Stimulated activated CD4-positive, alpha-beta T cell treated with anti-CD3 and anti-CD28 coated beads, TNF-alpha, amount 100 ng/mL, for 4 hours (primary cell): ENCODE results near the gene PITX3.

Source experiments
- DNase-seq, 3 experiments: peaks; one replicate each; pipeline ENCODE4 v3.0.0-alpha.2; 2020; ENCODE audit warnings: low read depth in 3 of 3

Gene PITX3

DNA sequence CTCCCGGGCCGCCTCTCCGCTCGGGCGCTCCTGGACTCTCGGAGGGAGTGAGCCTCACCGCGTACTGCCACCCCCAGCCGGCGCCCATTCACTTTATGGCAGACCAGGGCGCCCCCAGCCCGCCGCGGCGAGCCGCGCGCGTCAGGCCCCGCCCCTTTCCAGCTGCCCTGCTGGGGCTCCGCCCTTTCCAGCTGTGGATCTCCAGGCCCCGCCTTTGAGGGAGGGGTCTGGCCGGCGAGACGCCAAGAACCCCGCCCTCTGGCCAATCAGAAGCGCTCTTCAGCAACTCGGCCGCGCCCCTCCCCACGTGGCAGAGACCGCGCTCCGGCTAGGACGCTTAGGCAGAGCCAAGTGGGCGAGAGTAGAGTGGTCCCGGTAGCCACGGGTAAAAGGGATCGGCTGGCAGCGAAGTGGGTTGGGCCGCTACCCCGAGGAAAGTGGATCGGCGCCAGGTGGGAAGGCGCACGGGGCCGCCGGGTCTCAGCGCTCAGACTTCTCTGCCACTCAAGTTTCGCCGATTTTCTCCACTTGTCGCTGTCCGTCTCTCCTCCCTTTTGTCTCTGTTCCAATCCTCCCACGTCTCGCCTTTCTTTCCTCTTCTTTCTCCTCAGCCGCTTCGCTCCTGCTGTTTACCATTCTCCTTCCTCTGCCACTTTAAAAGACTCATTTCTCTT lies at the start of gene PITX3:
Gene PITX3 (minus strand): TSS at position 69 of the 674 bp plus-strand sequence. CDS start 9,432 bp downstream, outside the sequence.
- peak; percentile 74 to 78 (median 76) for DNase-seq

DNA sequence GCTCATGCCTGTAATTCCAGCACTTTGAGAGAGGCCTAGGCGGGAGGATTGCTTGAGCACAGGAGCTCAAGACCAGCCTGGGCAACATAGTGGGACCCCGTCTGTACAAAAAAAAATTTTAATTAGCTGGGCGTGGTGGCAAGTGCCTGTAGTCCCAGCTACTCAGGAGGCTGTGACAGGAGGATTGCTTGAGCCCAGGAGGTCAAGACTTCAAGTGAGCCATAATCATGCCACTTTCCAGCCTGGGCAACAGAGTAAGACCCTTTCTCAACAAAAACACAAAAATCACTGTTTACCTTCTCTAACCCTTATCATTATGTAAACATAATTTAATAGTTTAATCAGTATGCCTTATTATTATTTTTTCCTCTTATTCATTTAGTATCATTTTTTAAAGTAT lies 48.5 kb upstream of the PITX3 start:
- no peak for DNase-seq

GRCh38 chr10:102289356-102289755 lies 48.0 kb upstream of the PITX3 start:
- DNase-seq, result no peak

- DNase-seq, result no peak
These were observed 46.7 kb upstream of the PITX3 start for GRCh38 chr10:102287991-102288390.

- no peak for DNase-seq
These were observed 46.2 kb upstream of the PITX3 start for GRCh38 chr10:102287538-102287937.

DNA sequence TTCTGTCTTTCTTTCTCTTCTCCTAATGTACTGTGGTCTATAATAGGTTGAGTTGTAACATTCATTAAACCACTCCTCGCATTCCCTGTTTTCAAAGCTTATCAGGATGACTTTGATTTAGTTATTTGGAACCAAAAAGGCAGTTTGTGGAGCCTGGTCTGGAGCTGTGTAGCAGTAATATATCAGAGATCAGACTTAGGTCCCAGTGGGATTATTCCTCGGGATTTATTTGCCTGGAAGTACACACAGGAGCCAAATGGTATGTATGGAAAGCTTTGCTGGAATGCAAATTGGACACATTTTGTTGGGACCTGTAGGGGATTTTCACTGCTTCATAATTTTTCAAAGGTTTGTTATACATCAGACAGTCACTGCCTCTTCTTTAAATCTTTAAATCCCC lies 44.9 kb upstream of the PITX3 start:
- no peak for DNase-seq

- no peak for DNase-seq
These were observed 43.8 kb upstream of the PITX3 start for GRCh38 chr10:102285133-102285532.

- DNase-seq, result no peak
These were observed 43.2 kb upstream of the PITX3 start for GRCh38 chr10:102284531-102284930.

- no peak for DNase-seq
These were observed 42.6 kb upstream of the PITX3 start for GRCh38 chr10:102283890-102284289.

DNA sequence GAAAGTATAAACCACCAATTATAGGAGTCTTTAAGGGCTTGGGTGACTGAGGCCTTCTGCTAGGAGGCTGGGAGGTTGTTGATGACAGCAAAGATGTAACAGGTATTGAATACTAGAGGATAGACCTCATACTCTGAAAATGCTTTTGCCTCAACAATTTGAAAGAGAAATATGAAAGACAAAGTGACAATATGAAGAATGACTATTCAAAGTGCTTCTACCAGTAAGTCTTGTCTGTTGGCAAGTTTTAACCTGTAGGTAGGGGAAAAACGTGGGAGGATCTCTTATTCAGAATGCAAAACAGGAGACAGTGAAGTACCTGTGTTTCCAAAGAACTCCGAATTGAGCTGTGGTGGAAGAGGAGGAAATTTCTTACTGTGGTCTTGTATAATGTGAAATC lies 42.2 kb upstream of the PITX3 start:
- DNase-seq, result no peak

DNA sequence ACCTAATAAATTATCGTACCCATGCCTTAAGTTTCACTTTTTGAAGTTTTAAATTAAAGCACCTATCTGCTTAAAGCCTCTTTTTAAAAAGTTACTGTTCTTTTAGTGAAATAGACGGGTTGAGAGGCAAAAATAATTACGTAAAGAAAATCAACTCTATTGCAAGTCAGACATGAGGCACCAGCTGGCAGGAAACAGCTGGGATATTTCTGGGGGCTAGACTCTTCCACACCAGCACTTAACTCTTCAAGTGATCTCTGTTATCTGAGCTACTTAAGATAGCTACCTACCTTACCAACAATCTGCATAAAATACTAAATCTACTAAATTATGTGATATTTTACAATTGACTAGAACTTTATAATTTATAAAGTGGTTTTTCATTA lies 39.8 kb upstream of the PITX3 start:
- no peak for DNase-seq

GRCh38 chr10:102280397-102281101 lies 39.2 kb upstream of the PITX3 start:
- no peak for DNase-seq

DNA sequence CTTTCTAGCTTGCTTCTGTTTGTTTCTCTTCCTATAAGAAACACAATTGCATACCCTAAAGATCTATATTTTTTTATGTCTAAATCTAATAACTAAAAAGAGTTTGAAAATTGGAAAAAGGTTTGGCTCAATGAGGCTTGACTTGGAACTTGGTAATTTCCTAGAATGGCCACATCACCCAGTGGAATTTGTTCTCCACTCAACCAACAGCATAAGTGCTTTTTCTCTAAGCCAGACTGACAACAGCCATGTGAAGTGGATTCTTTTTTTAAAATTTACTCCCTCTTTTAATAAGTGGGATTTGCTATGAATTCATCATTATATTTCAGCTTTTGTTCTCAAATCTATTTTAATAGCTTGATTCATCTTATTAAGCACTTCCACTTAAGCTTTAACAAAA lies 37.8 kb upstream of the PITX3 start:
- no peak for DNase-seq

GRCh38 chr10:102275343-102275742 lies 34.0 kb upstream of the PITX3 start:
- no peak for DNase-seq

GRCh38 chr10:102274062-102274461 lies 32.8 kb upstream of the PITX3 start:
- no peak for DNase-seq

- no peak for DNase-seq
These were observed 27.7 kb upstream of the PITX3 start for GRCh38 chr10:102269017-102269416.

DNA sequence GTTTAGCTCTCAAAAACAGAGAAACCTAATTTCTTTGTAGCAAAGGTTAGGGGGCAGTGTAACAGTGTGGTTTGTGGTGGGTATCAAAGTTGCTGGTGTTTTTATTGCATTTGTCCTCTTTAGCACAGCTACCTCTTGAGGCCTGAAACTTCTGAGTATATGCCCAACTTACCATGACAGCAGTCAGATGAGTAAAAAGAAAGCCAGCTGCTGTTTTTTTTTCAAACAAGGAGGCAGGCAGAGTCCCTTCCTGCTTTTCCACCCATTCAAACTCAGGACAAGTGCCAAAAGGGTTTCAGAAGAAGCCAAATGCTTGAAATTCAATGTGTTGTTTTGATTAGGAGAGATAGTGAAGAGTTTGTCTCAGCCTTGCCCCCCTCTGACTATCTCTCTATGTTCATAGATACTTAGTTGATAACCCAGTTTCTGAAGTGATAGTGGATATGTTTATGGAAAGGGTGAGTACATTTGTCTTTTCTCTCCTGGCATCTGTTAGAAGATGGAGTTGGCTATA lies 27.1 kb upstream of the PITX3 start:
- DNase-seq, result no peak

- DNase-seq, result no peak
These were observed 26.4 kb upstream of the PITX3 start for GRCh38 chr10:102267748-102268147.

- no peak for DNase-seq
These were observed 25.4 kb upstream of the PITX3 start for GRCh38 chr10:102266670-102267069.

- DNase-seq, result no peak
These were observed 23.1 kb upstream of the PITX3 start for GRCh38 chr10:102264371-102264770.

- DNase-seq, result no peak
These were observed 21.5 kb upstream of the PITX3 start for GRCh38 chr10:102262744-102263370.

DNA sequence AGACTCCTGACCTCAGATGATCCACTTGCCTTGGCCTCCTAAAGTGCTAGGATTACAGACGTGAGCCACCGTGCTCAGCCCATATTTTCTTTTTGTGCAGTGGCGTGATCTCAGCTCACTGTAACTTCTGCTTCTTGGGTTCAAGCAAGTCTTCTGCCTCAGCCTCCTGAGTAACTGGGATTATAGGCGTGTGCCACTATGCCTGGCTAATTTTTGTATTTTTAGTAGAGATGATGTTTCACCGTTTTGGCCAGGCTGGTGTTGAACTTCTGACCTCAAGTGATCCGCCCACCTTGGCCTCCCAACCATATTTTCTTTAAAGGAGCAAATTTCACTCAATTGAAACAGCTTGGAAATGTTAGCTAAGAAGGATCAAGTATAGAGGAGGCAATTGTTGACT lies 20.5 kb upstream of the PITX3 start:
- no peak for DNase-seq

DNA sequence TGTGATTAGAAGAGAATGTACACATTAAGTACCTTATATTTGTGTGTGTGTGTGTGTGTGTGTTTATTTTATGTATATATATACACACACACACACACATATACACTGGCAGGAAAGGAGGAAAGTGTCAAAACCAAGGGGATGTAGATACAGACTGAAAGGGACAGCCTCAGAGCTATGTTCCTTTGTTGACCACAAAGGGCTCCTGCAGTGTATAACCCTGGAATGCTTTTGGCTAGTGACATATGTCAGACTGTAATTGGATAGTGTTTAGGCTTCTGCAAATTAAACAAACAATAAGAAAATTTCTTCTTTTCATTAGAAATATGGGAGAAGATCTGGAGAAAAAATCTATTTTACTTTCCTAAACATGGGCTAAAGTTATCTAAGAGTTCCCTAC lies 19.9 kb upstream of the PITX3 start:
- no peak for DNase-seq
